Liver (tissue), 9 donors: ENCODE measurements around the gene PSRC1. TPM values are rescaled to one million over a fixed set of nuclear protein-coding genes. Genes with fewer than 3 reads are reported as not detected.

Experiments used
- DNase-seq: peaks from one replicate; pipeline ENCODE4 v3.0.0-alpha.2; 2017; ENCODE audit warnings: low spot score
- H3K27ac ChIP-seq, 2 donors: one replicate each; pipeline ENCODE4 v1.7.0; 2013; ENCODE audit warnings: inconsistent platforms in 2 of 2, low read length in 2 of 2, control low read depth in 1 of 2, low read depth in 1 of 2, mild to moderate bottlenecking in 1 of 2
- H3K27me3 ChIP-seq, 4 donors: one replicate each; pipeline versions ENCODE4 v1.6.1 to v1.7.0; 2013; ENCODE audit warnings: low read length in 3 of 4, inconsistent platforms in 1 of 4, mild to moderate bottlenecking in 1 of 4, moderate library complexity in 1 of 4; ENCODE audit not compliant: control insufficient read depth in 4 of 4, insufficient read depth in 4 of 4
- H3K36me3 ChIP-seq, 4 donors: one replicate each; pipeline versions ENCODE4 v1.6.1 to v1.7.0; 2013; ENCODE audit warnings: low read length in 3 of 4, mild to moderate bottlenecking in 3 of 4, low read depth in 1 of 4, moderate library complexity in 1 of 4; ENCODE audit not compliant: control insufficient read depth in 4 of 4, insufficient read depth in 3 of 4
- H3K4me1 ChIP-seq, 4 donors: one replicate each; pipeline versions ENCODE4 v1.6.1 to v1.7.0; 2013; ENCODE audit warnings: low read length in 3 of 4, mild to moderate bottlenecking in 3 of 4, moderate library complexity in 1 of 4; ENCODE audit not compliant: control insufficient read depth in 4 of 4, insufficient read depth in 4 of 4
- H3K4me3 ChIP-seq, 3 donors: one replicate each; pipeline versions ENCODE4 v1.6.1 to v1.7.0; 2013; ENCODE audit warnings: low read length in 3 of 3, control low read depth in 1 of 3, low read depth in 1 of 3, mild to moderate bottlenecking in 1 of 3
- H3K9ac ChIP-seq, 2 donors: one replicate each; pipeline ENCODE4 v1.7.0; 2013; ENCODE audit warnings: low read length in 2 of 2, mild to moderate bottlenecking in 2 of 2, moderate library complexity in 2 of 2, control low read depth in 1 of 2, low read depth in 1 of 2
- H3K9me3 ChIP-seq, 4 donors: one replicate each; pipeline versions ENCODE4 v1.6.1 to v1.7.0; 2013; ENCODE audit warnings: low read length in 3 of 4; ENCODE audit not compliant: control insufficient read depth in 4 of 4
- CTCF ChIP-seq: fragments of 150-350 bp; IDR thresholded peaks from 2 replicates; pipeline ENCODE4 v1.5.1; 2017; ENCODE audit warnings: improper control_type of control experiment, low read depth, low read length; ENCODE audit not compliant: missing input control
- FOXA1 ChIP-seq: IDR thresholded peaks from 2 replicates; pipeline ENCODE4 v1.6.1; 2016; ENCODE audit warnings: antibody characterized with exemption
- GABPA ChIP-seq, 2 donors: IDR thresholded peaks in 1 of 2; conservative IDR thresholded peaks in 1 of 2; 2 replicates each; pipeline ENCODE4 v1.6.1; 2016; ENCODE audit warnings: antibody characterized with exemption in 2 of 2, mild to moderate bottlenecking in 1 of 2, moderate library complexity in 1 of 2
- HNF4A ChIP-seq, 2 donors: conservative IDR thresholded peaks; 2 replicates each; pipeline ENCODE4 v1.6.1; 2016; ENCODE audit warnings: antibody characterized with exemption in 2 of 2, mild to moderate bottlenecking in 2 of 2
- HNF4G ChIP-seq: IDR thresholded peaks from 2 replicates; pipeline ENCODE4 v1.6.1; 2016; ENCODE audit warnings: antibody characterized with exemption
- JUND ChIP-seq, 2 donors: IDR thresholded peaks; 2 replicates each; pipeline ENCODE4 v1.6.1; 2016; ENCODE audit warnings: antibody characterized with exemption in 2 of 2
- NR2F2 ChIP-seq: IDR thresholded peaks from 2 replicates; pipeline ENCODE4 v1.6.1; 2016; ENCODE audit warnings: antibody characterized with exemption
- REST ChIP-seq: IDR thresholded peaks from 2 replicates; pipeline ENCODE4 v1.6.1; 2016; ENCODE audit warnings: antibody characterized with exemption, mild to moderate bottlenecking
- RXRA ChIP-seq, 2 donors: IDR thresholded peaks; 2 replicates each; pipeline ENCODE4 v1.6.1; 2017 to 2018; ENCODE audit warnings: antibody characterized with exemption in 2 of 2, mild to moderate bottlenecking in 1 of 2
- SP1 ChIP-seq: IDR thresholded peaks from 2 replicates; pipeline ENCODE4 v1.6.1; 2018; ENCODE audit warnings: antibody characterized with exemption, mild to moderate bottlenecking
- TAF1 ChIP-seq: conservative IDR thresholded peaks from 2 replicates; pipeline ENCODE4 v1.6.1; 2016; ENCODE audit warnings: antibody characterized with exemption, mild to moderate bottlenecking
- YY1 ChIP-seq: IDR thresholded peaks from 2 replicates; pipeline ENCODE4 v1.6.1; 2016; ENCODE audit warnings: antibody characterized with exemption, mild to moderate bottlenecking
- WGBS: extraction: QIAGEN DNeasy Blood & Tissue Kit; methylation state at CpG from one replicate; pipeline ENCODE4 v1.1.7; 2013; 5-methylcytosine and 5-hydroxymethylcytosine counted together
- polyA plus RNA-seq, 2 donors: library from polyadenylated mRNA; stranded (reverse) in 1 of 2; unstranded in 1 of 2; fragments of 200-250 nt in 1 of 2; fragments of >200 nt in 1 of 2; fragmentation: Nextera tagmentation in 1 of 2; extraction: Ambion mirVana in 1 of 2; gene quantifications; one replicate each; pipeline versions ENCODE4 v1.2.1 to v1.2.3, GENCODE V29; 2013 to 2015
- total RNA-seq, 2 donors: library from RNA; depleted of rRNA; stranded (reverse); fragments of >200 nt; gene quantifications; one replicate each; pipeline ENCODE4 v1.2.3, GENCODE V29; 2014
- TF ChIP-seq, protein P1 (sequence below): IDR thresholded peaks from 2 replicates; pipeline ENCODE4 v1.6.1; 2016; ENCODE audit warnings: antibody characterized with exemption
- TF ChIP-seq, protein P2 (sequence below): IDR thresholded peaks from 2 replicates; pipeline ENCODE4 v1.6.1; 2016; ENCODE audit warnings: antibody characterized with exemption
- TF ChIP-seq, protein P3 (sequence below): IDR thresholded peaks from 2 replicates; pipeline ENCODE4 v1.6.1; 2016; ENCODE audit warnings: antibody characterized with exemption
- donor health status: healthy.
- donor health status: healthy.
- donor health status: healthy.
- donor health status: healthy.
- donor health status: healthy.

Gene PSRC1
- total and polyA plus RNA-seq, 4 donors: 0.25 to 2.6 (median 1.1) TPM

DNA sequence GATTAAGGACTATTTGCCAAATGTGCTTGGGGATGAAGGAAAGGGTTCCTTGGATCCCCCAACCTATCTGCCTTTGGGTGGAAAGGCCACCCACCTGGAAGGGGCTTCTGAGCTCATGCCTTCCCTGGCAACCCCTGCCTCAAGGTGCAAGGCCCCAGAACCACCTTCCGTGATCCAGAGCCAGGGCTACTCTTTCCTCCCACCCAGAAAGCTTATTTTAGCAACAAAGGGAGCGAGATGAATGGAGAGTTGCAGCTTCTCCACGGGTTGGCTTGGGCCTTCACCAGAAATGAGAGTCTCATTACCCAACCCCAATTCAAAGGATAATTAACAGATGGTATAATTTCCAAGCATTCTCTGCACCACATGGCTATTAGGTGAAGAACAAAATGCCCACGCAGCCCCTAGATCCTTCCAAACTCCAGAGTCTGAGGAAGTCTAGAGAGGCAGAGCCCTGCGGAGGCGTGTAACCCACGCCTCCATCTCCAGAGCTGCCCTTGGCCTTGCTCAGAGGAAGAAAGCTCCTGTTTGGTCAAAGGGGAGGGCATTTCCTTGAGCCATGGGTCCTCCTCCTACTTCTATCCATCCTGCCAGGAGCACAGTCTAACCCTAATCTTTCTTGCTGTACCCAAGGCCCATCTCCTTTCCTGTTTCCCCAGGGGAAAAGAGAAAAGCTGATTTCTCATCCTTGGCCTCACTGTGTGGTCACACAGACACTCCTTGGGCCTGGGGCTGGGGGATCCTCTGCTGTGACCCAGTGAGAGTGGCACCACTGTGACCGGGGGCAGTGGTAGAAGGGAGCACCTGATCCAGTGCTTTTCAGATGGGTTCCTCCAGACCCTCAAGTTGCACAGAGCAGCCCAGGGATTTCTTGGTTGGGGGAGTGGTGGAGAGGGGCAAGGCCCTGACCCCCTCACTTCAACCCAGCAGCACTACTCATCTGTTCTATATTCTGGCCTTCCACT is 35.3 kb downstream of the PSRC1 start:
- DNase-seq: no peak
- H3K36me3 ChIP-seq: no peaks in the 10 kb centered on the region
- 96% methylated on average over 8 of the region's 8 CpGs for WGBS
- no peaks in the 10 kb centered on the region for H3K9me3 ChIP-seq
- H3K4me3 ChIP-seq: no peak overlapping the region
- H3K27ac ChIP-seq: no peak overlapping the region
- no peak overlapping the region for H3K9ac ChIP-seq
- H3K4me1 ChIP-seq: peaks cover 2 to 9% (median 5%) of the 10 kb centered on the region in 4 donors
- H3K27me3 ChIP-seq: no peaks in the 10 kb centered on the region
- no peak for TF ChIP-seq TAF1
- no peak for TF ChIP-seq GABPA (IDR thresholded peaks at IDR 0.05 in 1 of 2, conservative IDR thresholded peaks at IDR 0.05 in 1 of 2)
- TF ChIP-seq, protein P1, sequence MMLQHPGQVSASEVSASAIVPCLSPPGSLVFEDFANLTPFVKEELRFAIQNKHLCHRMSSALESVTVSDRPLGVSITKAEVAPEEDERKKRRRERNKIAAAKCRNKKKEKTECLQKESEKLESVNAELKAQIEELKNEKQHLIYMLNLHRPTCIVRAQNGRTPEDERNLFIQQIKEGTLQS: no peak
- TF ChIP-seq HNF4G: no peak
- no peak for TF ChIP-seq SP1
- no peak for TF ChIP-seq YY1
- no peak for TF ChIP-seq RXRA (IDR thresholded peaks at IDR 0.05)
- TF ChIP-seq FOXA1: no peak
- no peak for TF ChIP-seq HNF4A (conservative IDR thresholded peaks at IDR 0.05)
- TF ChIP-seq NR2F2: no peak
- TF ChIP-seq, protein P2, sequence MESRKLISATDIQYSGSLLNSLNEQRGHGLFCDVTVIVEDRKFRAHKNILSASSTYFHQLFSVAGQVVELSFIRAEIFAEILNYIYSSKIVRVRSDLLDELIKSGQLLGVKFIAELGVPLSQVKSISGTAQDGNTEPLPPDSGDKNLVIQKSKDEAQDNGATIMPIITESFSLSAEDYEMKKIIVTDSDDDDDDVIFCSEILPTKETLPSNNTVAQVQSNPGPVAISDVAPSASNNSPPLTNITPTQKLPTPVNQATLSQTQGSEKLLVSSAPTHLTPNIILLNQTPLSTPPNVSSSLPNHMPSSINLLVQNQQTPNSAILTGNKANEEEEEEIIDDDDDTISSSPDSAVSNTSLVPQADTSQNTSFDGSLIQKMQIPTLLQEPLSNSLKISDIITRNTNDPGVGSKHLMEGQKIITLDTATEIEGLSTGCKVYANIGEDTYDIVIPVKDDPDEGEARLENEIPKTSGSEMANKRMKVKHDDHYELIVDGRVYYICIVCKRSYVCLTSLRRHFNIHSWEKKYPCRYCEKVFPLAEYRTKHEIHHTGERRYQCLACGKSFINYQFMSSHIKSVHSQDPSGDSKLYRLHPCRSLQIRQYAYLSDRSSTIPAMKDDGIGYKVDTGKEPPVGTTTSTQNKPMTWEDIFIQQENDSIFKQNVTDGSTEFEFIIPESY: no peak
- no peak for TF ChIP-seq CTCF

GRCh38 chr1:109246141-109246551 is 36.8 kb downstream of the PSRC1 start:
- no peak overlapping the region for H3K9ac ChIP-seq
- H3K36me3 ChIP-seq: no peaks in the 10 kb centered on the region
- 88% methylated on average over 7 of the region's 7 CpGs for WGBS
- H3K9me3 ChIP-seq: no peaks in the 10 kb centered on the region
- no peak for DNase-seq
- no peak overlapping the region for H3K27ac ChIP-seq
- H3K27me3 ChIP-seq: no peaks in the 10 kb centered on the region
- H3K4me1 ChIP-seq: peaks cover 2 to 18% (median 10%) of the 10 kb centered on the region in 4 donors
- TF ChIP-seq CTCF: no peak
- TF ChIP-seq REST: no peak
- no peak for TF ChIP-seq FOXA1
- TF ChIP-seq, protein P2: no peak
- TF ChIP-seq, protein P3, sequence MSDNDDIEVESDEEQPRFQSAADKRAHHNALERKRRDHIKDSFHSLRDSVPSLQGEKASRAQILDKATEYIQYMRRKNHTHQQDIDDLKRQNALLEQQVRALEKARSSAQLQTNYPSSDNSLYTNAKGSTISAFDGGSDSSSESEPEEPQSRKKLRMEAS: no peak
- TF ChIP-seq YY1: no peak
- no peak for TF ChIP-seq JUND (IDR thresholded peaks at IDR 0.05)
- H3K4me3 ChIP-seq: no peak overlapping the region
